ENCODE results near the gene BTNL9. TPM values are rescaled to one million over a fixed set of nuclear protein-coding genes. Genes with fewer than 3 reads are reported as not detected.

BTNL9 gene
- total and polyA plus RNA-seq, 9 of the 15 experiments (the other 6 are each of a cell fraction or from before 2014, with no cell fraction given): 3.7 to 86.7 (median 29.4) TPM

DNA sequence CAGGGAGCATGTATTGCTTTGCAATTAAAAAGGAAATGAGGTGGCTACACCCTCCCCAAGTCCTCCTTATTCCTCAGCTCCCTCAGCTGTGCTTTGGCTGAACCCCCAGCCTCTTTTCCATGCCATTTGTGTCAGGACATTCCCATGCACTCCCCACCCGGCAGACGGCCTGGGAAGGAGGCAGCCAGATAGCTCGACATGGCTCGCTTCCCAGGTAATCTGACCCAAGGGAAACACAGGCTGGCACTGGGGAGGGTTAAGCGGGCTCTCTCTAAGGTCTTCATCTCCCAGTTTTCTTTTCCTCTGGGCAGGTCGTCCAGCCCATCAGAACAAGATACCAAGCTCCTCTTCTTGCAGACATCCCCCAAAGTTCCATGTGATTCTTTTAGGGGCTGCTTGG, 31.2 kb downstream of the BTNL9 start:
- peaks cover 0 to 11% of the 10 kb centered on the region in 2 experiments; a peak in 2 of 5 replicates for H3K4me1 ChIP-seq (replicated peaks in 1 of 2; ENCODE audit: control insufficient read depth in 2 of 2, insufficient read depth in 2 of 2, low read length in 2 of 2)
- no peak overlapping the region for H3K9ac ChIP-seq (ENCODE audit: insufficient read depth in 1 of 2, low read depth in 2 of 2, low read length in 2 of 2)
- no peaks in the 10 kb centered on the region for H3K79me2 ChIP-seq (ENCODE audit: control insufficient read depth, insufficient read depth, low read length)
- ATAC-seq (no peak), DNase-seq (ENCODE audit: extremely low read depth in 1 of 4, low spot score in 3 of 4) (no peak), FAIRE-seq (no peak)
- intact Hi-C loops (cut with micrococcal nuclease): no loop called here
- WGBS (ENCODE audit: insufficient coverage, low coverage, missing lambda C conversion rate): 22% methylated on average over 6 of the region's 6 CpGs
- H3K27me3 ChIP-seq (ENCODE audit: control insufficient read depth in 2 of 2, insufficient read depth in 2 of 2, low read length in 2 of 2): no peaks in the 10 kb centered on the region
- no peak overlapping the region for H3K4me2 ChIP-seq (ENCODE audit: insufficient read depth, low read length)
- in situ Hi-C loops (cut with MboI): no loop called here
- no peak overlapping the region for H3K27ac ChIP-seq (ENCODE audit: extremely low read depth, low read depth, low read length)
- no peaks in the 10 kb centered on the region for H4K20me1 ChIP-seq (replicated peaks; ENCODE audit: control insufficient read depth, insufficient read depth, low read length)
- H3K9me1 ChIP-seq (ENCODE audit: control insufficient read depth, insufficient read depth, low read length): no peaks in the 10 kb centered on the region
- CTCF ChIA-PET (ENCODE audit: low intra/inter-chr PET ratio): no interaction called here
- H2AFZ ChIP-seq (ENCODE audit: low read depth, low read length): no peak overlapping the region
- H3K9me3 ChIP-seq (replicated peaks; ENCODE audit: control insufficient read depth, insufficient read depth, low read depth, low read length): peaks cover 3% of the 10 kb centered on the region; the same call in 1 of the 2 replicates
- no peaks in the 10 kb centered on the region for H3K36me3 ChIP-seq (ENCODE audit: control insufficient read depth, insufficient read depth, low read length)
- POLR2A ChIA-PET: interaction anchor here (0.6 to 0.8 kb wide), 2 partner anchors 16 to 167 kb away, joined by 3 read pairs; no protein-coding TSS in a partner anchor
- no TSS peak for BruUV-seq (replicated peaks)
- no peak overlapping the region for H3K4me3 ChIP-seq
- TF ChIP-seq ZNF79 (CRISPR knock-in tag; IDR thresholded peaks at IDR 0.05; ENCODE audit: low read depth) (no peak), SRSF3 (IDR thresholded peaks at IDR 0.05; ENCODE audit: insufficient read depth, low read length) (no peak), CBX2 (IDR thresholded peaks at IDR 0.05; ENCODE audit: insufficient read depth, low read length, poor library complexity, severe bottlenecking) (no peak), SMC3 (conservative IDR thresholded peaks at IDR 0.05; ENCODE audit: insufficient read depth, low read depth, low read length) (no peak), ETV6 (IDR thresholded peaks at IDR 0.05; ENCODE audit: borderline replicate concordance in 1 of 2, low read depth in 2 of 2, low read length in 1 of 2) (no peak), ETV6 (CRISPR knock-in tag; IDR thresholded peaks at IDR 0.05; ENCODE audit: borderline replicate concordance) (no peak), ZNF586 (CRISPR knock-in tag; conservative IDR thresholded peaks at IDR 0.05) (no peak), ZNF239 (CRISPR knock-in tag; IDR thresholded peaks at IDR 0.05) (no peak), MBD2 (IDR thresholded peaks at IDR 0.05; ENCODE audit: borderline replicate concordance, low read depth) (no peak)
- TF ChIP-seq, protein P1, sequence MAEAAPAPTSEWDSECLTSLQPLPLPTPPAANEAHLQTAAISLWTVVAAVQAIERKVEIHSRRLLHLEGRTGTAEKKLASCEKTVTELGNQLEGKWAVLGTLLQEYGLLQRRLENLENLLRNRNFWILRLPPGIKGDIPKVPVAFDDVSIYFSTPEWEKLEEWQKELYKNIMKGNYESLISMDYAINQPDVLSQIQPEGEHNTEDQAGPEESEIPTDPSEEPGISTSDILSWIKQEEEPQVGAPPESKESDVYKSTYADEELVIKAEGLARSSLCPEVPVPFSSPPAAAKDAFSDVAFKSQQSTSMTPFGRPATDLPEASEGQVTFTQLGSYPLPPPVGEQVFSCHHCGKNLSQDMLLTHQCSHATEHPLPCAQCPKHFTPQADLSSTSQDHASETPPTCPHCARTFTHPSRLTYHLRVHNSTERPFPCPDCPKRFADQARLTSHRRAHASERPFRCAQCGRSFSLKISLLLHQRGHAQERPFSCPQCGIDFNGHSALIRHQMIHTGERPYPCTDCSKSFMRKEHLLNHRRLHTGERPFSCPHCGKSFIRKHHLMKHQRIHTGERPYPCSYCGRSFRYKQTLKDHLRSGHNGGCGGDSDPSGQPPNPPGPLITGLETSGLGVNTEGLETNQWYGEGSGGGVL (CRISPR knock-in tag; IDR thresholded peaks at IDR 0.05): no peak
- TF ChIP-seq, protein P2, sequence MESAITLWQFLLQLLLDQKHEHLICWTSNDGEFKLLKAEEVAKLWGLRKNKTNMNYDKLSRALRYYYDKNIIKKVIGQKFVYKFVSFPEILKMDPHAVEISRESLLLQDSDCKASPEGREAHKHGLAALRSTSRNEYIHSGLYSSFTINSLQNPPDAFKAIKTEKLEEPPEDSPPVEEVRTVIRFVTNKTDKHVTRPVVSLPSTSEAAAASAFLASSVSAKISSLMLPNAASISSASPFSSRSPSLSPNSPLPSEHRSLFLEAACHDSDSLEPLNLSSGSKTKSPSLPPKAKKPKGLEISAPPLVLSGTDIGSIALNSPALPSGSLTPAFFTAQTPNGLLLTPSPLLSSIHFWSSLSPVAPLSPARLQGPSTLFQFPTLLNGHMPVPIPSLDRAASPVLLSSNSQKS (CRISPR knock-in tag; IDR thresholded peaks at IDR 0.05): no peak
- TF ChIP-seq, protein P3, sequence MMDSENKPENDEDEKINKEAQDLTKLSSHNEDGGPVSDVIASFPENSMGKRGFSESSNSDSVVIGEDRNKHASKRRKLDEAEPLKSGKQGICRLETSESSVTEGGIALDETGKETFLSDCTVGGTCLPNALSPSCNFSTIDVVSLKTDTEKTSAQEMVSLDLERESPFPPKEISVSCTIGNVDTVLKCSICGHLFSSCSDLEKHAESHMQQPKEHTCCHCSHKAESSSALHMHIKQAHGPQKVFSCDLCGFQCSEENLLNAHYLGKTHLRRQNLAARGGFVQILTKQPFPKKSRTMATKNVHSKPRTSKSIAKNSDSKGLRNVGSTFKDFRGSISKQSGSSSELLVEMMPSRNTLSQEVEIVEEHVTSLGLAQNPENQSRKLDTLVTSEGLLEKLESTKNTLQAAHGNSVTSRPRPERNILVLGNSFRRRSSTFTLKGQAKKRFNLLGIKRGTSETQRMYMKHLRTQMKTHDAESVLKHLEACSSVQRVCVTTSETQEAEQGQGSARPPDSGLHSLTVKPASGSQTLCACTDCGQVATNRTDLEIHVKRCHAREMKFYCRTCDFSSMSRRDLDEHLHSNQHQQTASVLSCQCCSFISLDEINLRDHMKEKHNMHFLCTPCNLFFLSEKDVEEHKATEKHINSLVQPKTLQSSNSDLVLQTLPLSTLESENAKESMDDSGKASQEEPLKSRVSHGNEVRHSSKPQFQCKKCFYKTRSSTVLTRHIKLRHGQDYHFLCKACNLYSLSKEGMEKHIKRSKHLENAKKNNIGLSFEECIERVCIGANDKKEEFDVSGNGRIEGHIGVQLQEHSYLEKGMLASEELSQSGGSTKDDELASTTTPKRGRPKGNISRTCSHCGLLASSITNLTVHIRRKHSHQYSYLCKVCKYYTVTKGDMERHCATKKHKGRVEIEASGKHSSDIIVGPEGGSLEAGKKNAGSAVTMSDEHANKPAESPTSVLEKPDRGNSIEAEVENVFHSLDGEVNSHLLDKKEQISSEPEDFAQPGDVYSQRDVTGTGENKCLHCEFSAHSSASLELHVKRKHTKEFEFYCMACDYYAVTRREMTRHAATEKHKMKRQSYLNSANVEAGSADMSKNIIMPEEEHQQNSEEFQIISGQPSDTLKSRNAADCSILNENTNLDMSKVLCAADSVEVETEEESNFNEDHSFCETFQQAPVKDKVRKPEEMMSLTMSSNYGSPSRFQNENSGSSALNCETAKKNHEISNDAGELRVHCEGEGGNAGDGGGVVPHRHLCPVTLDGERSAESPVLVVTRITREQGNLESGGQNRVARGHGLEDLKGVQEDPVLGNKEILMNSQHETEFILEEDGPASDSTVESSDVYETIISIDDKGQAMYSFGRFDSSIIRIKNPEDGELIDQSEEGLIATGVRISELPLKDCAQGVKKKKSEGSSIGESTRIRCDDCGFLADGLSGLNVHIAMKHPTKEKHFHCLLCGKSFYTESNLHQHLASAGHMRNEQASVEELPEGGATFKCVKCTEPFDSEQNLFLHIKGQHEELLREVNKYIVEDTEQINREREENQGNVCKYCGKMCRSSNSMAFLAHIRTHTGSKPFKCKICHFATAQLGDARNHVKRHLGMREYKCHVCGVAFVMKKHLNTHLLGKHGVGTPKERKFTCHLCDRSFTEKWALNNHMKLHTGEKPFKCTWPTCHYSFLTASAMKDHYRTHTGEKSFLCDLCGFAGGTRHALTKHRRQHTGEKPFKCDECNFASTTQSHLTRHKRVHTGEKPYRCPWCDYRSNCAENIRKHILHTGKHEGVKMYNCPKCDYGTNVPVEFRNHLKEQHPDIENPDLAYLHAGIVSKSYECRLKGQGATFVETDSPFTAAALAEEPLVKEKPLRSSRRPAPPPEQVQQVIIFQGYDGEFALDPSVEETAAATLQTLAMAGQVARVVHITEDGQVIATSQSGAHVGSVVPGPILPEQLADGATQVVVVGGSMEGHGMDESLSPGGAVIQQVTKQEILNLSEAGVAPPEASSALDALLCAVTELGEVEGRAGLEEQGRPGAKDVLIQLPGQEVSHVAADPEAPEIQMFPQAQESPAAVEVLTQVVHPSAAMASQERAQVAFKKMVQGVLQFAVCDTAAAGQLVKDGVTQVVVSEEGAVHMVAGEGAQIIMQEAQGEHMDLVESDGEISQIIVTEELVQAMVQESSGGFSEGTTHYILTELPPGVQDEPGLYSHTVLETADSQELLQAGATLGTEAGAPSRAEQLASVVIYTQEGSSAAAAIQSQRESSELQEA (IDR thresholded peaks at IDR 0.05; ENCODE audit: low read depth): no peak
